BLaER1 treated with 17β-estradiol and CSF1 and Interleukin-3, amounts not matched to agents 10 nM and 100 nM (cell line): ENCODE data around the gene C11orf97.

Source experiments
- H3K27ac ChIP-seq, 11 experiments: shearing (Covaris generic); formaldehyde crosslinking; 2 replicates each; pipeline ENCODE4 v1.8.1; 2022
- H3K27me3 ChIP-seq, 11 experiments: shearing (Covaris generic); formaldehyde crosslinking; 2 replicates each; pipeline ENCODE4 v1.8.1; 2022
- H3K36me3 ChIP-seq, 11 experiments: shearing (Covaris generic); formaldehyde crosslinking; 2 replicates each; pipeline ENCODE4 v1.8.1; 2022
- H3K4me1 ChIP-seq, 10 experiments: shearing (Covaris generic); formaldehyde crosslinking; 2 replicates each; pipeline ENCODE4 v1.8.1; 2022
- H3K4me2 ChIP-seq, 11 experiments: shearing (Covaris generic); formaldehyde crosslinking; 2 replicates each; pipeline ENCODE4 v1.8.1; 2022
- H3K4me3 ChIP-seq, 10 experiments: shearing (Covaris generic); formaldehyde crosslinking; 2 replicates each; pipeline ENCODE4 v1.8.1; 2022
- H3K9ac ChIP-seq, 11 experiments: shearing (Covaris generic); formaldehyde crosslinking; 2 replicates each; pipeline ENCODE4 v1.8.1; 2022
- H3K9me3 ChIP-seq, 11 experiments: shearing (Covaris generic); formaldehyde crosslinking; replicated peaks in 1 of 11; 2 replicates each; pipeline ENCODE4 v1.8.1; 2022
- H4K20me1 ChIP-seq, 11 experiments: shearing (Covaris generic); formaldehyde crosslinking; 2 replicates each; pipeline ENCODE4 v1.8.1; 2022
- Cebpa-rat ChIP-seq, 11 experiments: shearing (Covaris generic); IDR thresholded peaks; 2 replicates each; pipeline ENCODE4 v1.8.1; 2022

Gene C11orf97

DNA sequence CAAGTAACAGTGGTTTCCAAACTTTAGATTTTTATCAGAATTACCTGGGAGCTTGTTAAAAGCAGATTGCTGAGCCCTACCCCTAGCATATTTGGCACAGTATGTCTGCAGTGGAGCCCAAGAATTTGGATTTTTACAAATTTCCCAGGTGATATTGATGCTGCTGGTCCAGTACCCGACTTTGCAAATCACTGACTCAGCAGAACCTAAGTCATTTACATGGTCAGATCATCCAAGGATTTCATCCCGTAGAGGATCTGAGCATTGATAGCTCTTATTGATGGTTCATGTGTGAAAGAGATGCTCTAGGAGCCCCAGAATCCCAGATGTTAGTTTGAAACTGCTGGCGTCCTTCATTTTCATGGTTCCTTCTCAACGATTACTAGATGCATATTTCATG is 6.0 kb downstream of the C11orf97 start:
- no peak for TF ChIP-seq Cebpa-rat (IDR thresholded peaks at IDR 0.05)
- H3K27ac ChIP-seq, result no peak overlapping the region
- no peak overlapping the region for H3K4me3 ChIP-seq
- H3K36me3 ChIP-seq, result no peaks in the 10 kb centered on the region
- peaks cover 0 to 7% (median 2%) of the 10 kb centered on the region in 10 experiments; a peak in 12 of 20 replicates for H3K4me1 ChIP-seq
- no peaks in the 10 kb centered on the region for H3K9me3 ChIP-seq
- H3K27me3 ChIP-seq, result peaks cover 0 to 5% (median 2%) of the 10 kb centered on the region in 11 experiments; a peak in 6 of 22 replicates
- H3K4me2 ChIP-seq, result no peak overlapping the region
- no peak overlapping the region for H3K9ac ChIP-seq
- H4K20me1 ChIP-seq, result no peaks in the 10 kb centered on the region

DNA sequence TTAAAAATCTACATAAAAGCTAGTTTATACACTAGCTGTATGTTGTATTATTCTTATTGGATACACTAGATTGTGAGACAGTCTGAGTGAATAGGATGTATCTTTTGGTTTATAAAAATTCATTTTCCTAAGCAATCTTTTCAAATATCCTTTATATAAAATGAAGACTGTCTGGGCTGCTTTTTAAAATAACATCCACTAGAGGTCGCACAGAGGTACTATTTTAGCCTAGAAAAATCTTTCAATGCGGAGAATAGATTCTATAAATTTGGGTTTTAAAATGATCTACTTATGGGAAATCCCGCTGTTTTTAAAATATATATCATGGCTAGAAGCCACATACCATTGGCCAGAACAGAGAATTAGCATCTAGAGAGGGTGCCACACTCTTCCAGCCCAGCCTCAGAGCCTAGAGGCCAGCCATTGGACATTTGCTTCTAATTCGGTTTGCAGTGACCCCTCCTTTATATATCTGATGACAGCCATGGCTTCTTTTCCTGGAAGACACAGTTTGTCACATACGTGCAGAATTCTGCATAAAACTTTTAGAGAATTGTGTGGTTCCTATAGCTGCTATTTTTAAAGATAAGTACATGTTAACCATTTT is 7.3 kb downstream of the C11orf97 start:
- Histone ChIP-seq H4K20me1 (no peaks in the 10 kb centered on the region), H3K9me3 (no peaks in the 10 kb centered on the region), H3K36me3 (no peaks in the 10 kb centered on the region), H3K27me3 (no peaks in the 10 kb centered on the region), H3K4me2 (peak overlapping the region in 3 of 11 experiments; percentile 23 to 51 (median 36); a peak in 4 of 22 replicates), H3K4me1 (peaks cover 0 to 7% (median 0%) of the 10 kb centered on the region in 10 experiments; a peak in 4 of 20 replicates), H3K4me3 (no peak overlapping the region), H3K27ac (no peak overlapping the region), H3K9ac (no peak overlapping the region)
- TF ChIP-seq Cebpa-rat (IDR thresholded peaks at IDR 0.05), result no peak

DNA sequence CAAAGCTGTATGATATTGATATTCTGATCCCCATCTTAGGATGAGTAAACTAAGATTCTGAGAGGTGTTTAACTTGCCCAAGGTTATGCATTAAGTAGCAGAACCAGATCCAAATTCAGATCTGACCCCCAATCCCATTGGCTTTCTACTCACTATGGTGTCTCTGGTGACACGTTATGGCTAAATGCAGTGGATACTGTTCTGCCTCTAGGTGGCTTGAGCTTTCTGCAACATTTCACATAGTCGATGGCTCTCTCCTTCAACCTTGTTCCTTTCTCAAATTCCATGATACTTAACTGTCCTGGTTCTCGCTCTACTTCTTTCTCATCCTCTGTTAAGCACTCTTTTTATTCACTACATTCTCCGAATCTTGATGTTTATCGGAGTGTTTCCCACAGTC is 9.4 kb downstream of the C11orf97 start:
- Histone ChIP-seq H3K36me3 (no peaks in the 10 kb centered on the region), H3K27me3 (no peaks in the 10 kb centered on the region), H3K4me3 (no peak overlapping the region), H3K4me1 (peaks cover 0 to 18% (median 5%) of the 10 kb centered on the region in 10 experiments; a peak in 9 of 20 replicates), H3K27ac (no peak overlapping the region), H3K9ac (no peak overlapping the region), H4K20me1 (no peaks in the 10 kb centered on the region), H3K4me2 (no peak overlapping the region), H3K9me3 (no peaks in the 10 kb centered on the region)
- TF ChIP-seq Cebpa-rat (IDR thresholded peaks at IDR 0.05), result no peak

DNA sequence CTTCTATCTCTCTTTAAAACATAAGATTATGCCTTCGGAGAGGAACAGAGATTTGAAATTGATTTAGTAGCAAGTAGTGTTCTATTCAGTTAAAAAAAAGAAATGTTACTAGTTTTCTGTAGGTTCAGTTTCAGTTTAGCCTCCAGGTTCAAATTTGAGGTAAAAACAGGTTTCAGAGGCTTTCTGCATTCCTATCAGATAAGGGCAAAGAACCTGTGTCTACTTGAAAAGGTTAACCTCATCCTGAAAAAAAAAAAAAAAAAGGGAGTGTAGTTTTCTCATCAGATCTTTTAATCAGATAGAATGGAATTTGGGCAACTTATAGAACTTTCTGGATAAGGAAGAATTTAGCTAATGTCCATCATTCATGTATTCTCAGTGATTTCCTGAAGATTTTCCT is 12.1 kb downstream of the C11orf97 start:
- H3K4me1 ChIP-seq, result peaks cover 0 to 23% (median 5%) of the 10 kb centered on the region in 10 experiments; a peak in 9 of 20 replicates
- H3K9ac ChIP-seq, result no peak overlapping the region
- no peak overlapping the region for H3K4me3 ChIP-seq
- no peak overlapping the region for H3K27ac ChIP-seq
- no peaks in the 10 kb centered on the region for H3K9me3 ChIP-seq
- H3K27me3 ChIP-seq, result no peaks in the 10 kb centered on the region
- H3K4me2 ChIP-seq, result no peak overlapping the region
- no peaks in the 10 kb centered on the region for H3K36me3 ChIP-seq
- no peak for TF ChIP-seq Cebpa-rat (IDR thresholded peaks at IDR 0.05)
- no peaks in the 10 kb centered on the region for H4K20me1 ChIP-seq

DNA sequence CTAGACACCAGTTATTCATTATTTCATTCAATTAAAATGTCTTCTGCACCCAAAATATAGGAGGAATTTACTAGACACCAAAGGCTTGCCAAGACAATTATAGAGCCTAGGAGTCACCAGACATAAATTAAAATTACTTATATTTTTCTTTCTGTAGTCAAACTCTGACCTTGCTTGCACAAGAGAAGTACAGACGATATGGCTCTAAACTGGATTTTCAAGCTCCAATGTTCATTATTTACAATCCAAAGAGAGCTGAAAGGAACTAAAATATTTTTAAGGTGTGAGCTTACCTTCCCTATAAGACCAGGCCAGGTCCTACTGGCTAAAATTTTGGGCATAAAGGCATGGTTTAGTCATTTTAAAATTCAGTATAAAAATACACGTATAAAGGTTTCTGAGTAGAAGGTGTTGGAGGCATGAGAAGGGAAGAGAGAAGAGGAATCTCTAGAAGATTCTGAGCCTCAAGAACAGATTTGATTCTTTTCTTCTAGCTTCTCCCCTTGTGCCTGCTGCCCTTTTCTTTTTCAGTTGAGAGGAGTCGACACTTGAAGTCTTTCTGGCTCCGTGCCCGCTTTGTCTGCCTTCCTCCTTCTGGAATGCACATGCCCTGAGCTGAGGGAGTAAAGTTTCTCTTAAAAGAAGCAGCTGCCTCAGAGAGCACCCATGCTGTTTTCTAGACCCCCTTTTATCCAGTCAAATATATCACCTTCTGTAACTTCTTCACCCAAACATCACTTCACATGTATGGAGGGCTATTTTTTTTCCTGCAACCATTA is 13.5 kb downstream of the C11orf97 start:
- Histone ChIP-seq H4K20me1 (no peaks in the 10 kb centered on the region), H3K9me3 (no peaks in the 10 kb centered on the region), H3K4me3 (no peak overlapping the region), H3K9ac (no peak overlapping the region), H3K36me3 (no peaks in the 10 kb centered on the region), H3K27ac (no peak overlapping the region), H3K4me2 (peak overlapping the region in 4 of 11 experiments; percentile 42 to 48 (median 45); a peak in 5 of 22 replicates), H3K27me3 (no peaks in the 10 kb centered on the region), H3K4me1 (peaks cover 0 to 17% (median 5%) of the 10 kb centered on the region in 10 experiments; a peak in 9 of 20 replicates)
- TF ChIP-seq Cebpa-rat (IDR thresholded peaks at IDR 0.05), result no peak

DNA sequence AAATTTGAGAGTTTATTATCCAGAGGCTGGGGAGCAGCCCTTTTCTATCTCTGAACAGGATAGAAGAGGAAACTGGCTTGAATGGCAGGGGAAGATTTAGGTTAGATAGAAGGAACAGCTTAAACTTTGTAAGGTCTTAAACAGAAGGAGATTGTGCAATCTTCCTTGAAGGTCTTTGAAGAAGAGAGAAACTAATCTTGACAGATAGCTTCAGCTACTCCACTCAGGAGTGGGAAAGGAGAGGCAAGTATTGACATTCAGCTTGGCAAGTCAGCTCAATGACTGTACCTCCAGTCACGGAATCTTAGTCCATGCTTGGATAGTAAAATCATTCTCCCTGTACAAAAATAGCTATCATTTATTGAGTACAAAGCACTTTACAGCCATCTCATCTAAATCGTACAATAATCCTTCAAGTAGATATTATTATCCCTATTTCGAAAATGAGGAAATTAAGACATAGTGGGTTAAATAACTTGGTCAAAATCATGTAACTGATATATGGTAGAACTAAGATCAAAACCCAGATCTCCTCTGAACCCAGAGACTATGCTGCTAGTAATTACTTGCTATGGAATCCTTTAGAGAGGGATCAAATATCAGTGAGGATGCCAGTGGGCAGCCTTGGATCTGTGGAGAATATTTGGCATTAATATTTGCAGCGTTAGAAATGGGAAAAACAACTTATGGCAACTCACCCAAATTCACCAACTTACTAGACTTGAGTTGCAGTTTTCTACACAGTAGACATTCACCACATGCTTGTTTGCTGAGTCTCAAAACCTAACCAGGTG is 14.6 kb downstream of the C11orf97 start:
- Histone ChIP-seq H3K4me2 (peak overlapping the region in 5 of 11 experiments; percentile 12 to 48 (median 44); a peak in 9 of 22 replicates), H3K27me3 (no peaks in the 10 kb centered on the region), H3K27ac (no peak overlapping the region), H3K9ac (no peak overlapping the region), H3K36me3 (no peaks in the 10 kb centered on the region), H4K20me1 (no peaks in the 10 kb centered on the region), H3K4me1 (peaks cover 0 to 17% (median 5%) of the 10 kb centered on the region in 10 experiments; a peak in 9 of 20 replicates), H3K9me3 (no peaks in the 10 kb centered on the region), H3K4me3 (no peak overlapping the region)
- peak in 9 of 11 experiments; percentile 17 to 73 (median 44); a peak in 9 of 22 replicates for TF ChIP-seq Cebpa-rat (IDR thresholded peaks at IDR 0.05)

DNA sequence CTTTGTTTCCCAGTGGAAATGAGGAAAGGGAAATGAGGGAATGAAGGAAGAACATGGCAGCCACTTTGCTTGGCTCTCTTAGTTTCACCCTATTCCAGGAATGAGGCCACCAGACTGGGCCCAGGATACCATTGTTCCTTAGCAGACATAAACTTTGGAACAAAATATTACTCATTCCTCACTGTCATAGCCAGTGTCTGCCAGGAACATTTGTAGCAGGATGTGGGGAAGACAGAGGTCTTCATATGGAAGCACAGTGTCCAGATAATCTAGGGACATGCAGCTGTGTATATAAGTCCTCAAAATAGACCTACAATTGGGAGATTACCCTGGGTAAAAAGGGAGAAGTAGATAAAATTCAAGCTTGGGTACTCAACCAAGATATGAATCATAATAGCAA is 16.3 kb downstream of the C11orf97 start:
- Histone ChIP-seq H3K27me3 (no peaks in the 10 kb centered on the region), H3K4me1 (peaks cover 0 to 23% (median 8%) of the 10 kb centered on the region in 10 experiments; a peak in 13 of 20 replicates), H3K9ac (no peak overlapping the region), H3K9me3 (no peaks in the 10 kb centered on the region), H4K20me1 (no peaks in the 10 kb centered on the region), H3K27ac (no peak overlapping the region), H3K4me2 (no peak overlapping the region), H3K4me3 (no peak overlapping the region), H3K36me3 (no peaks in the 10 kb centered on the region)
- no peak for TF ChIP-seq Cebpa-rat (IDR thresholded peaks at IDR 0.05)

DNA sequence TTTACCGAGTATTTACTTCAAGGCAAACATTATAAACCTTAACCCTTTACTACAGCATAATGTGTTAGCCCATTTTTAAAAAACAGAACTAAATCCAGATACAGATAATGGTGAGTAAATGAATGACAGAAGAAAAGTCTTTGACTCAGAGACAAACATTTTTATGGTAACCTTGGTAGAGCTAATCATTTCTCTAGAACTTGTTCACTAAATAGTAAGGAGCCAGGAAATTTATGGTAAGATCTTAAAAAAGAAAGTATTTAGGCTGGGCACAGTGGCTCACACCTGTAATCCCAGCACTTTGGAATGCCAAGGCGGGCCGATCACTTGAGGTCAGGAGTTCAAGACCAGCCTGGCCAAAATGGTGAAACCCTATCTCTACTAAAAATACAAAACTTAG is 19.9 kb downstream of the C11orf97 start:
- H3K9ac ChIP-seq, result no peak overlapping the region
- H3K36me3 ChIP-seq, result no peaks in the 10 kb centered on the region
- H3K4me1 ChIP-seq, result peaks cover 5 to 34% (median 18%) of the 10 kb centered on the region in 10 experiments; a peak in 18 of 20 replicates
- TF ChIP-seq Cebpa-rat (IDR thresholded peaks at IDR 0.05), result no peak
- H3K27me3 ChIP-seq, result no peaks in the 10 kb centered on the region
- H3K27ac ChIP-seq, result no peak overlapping the region
- H3K9me3 ChIP-seq, result no peaks in the 10 kb centered on the region
- no peak overlapping the region for H3K4me2 ChIP-seq
- no peaks in the 10 kb centered on the region for H4K20me1 ChIP-seq
- H3K4me3 ChIP-seq, result no peak overlapping the region

DNA sequence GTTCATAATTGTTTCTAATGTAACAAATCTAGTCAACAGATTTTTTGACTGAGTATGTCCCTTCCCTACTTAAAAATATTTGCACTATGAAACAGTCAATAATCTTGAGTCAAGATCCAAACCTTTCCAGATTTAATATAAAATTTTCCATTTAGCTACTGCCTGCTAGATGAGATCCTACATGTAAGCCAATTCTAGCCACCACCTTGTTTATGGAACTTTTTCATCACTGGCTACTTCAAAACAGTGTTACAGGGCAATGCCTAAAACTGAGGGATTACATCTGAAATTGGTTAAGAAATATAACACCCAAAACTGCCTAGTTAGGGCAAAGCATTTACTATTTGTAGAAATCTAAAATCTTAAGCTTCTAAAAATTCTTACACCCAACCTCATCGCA is 20.9 kb downstream of the C11orf97 start:
- H3K27ac ChIP-seq, result peak overlapping the region in 2 of 11 experiments; percentile 16 to 69; a peak in 2 of 22 replicates
- no peaks in the 10 kb centered on the region for H3K36me3 ChIP-seq
- no peaks in the 10 kb centered on the region for H3K27me3 ChIP-seq
- H3K9ac ChIP-seq, result no peak overlapping the region
- H3K4me2 ChIP-seq, result peak overlapping the region in 4 of 11 experiments; percentile 70 to 92 (median 86); a peak in 4 of 22 replicates
- H3K9me3 ChIP-seq, result no peaks in the 10 kb centered on the region
- H3K4me1 ChIP-seq, result peaks cover 5 to 40% (median 21%) of the 10 kb centered on the region in 10 experiments; a peak in 18 of 20 replicates
- no peaks in the 10 kb centered on the region for H4K20me1 ChIP-seq
- no peak overlapping the region for H3K4me3 ChIP-seq
- no peak for TF ChIP-seq Cebpa-rat (IDR thresholded peaks at IDR 0.05)
